SU-DHL-6 (cell line): ENCODE results near the gene SYT7.

Source experiments
- H2AFZ ChIP-seq: fragments of 200-600 bp; sonication (generic); 2 replicates; pipeline ENCODE4 v1.6.1; 2014; ENCODE audit warnings: low read depth, mild to moderate bottlenecking, moderate library complexity, mixed read lengths, antibody characterized with exemption, low read length; ENCODE audit not compliant: severe bottlenecking
- H3F3A ChIP-seq: fragments of 200-600 bp; shearing (Covaris generic); 2 replicates; pipeline ENCODE4 v1.6.0; 2016; ENCODE audit warnings: antibody characterized with exemption, mild to moderate bottlenecking; ENCODE audit not compliant: insufficient read depth
- H3K27ac ChIP-seq: fragments of 200-600 bp; sonication (generic); 2 replicates; pipeline ENCODE4 v1.5.1; 2016; ENCODE audit warnings: low read depth, mild to moderate bottlenecking, low read length, moderate library complexity, mixed read lengths
- H3K27me3 ChIP-seq: fragments of 200-600 bp; sonication (generic), shearing (Covaris generic); 2 replicates; pipeline ENCODE4 v1.6.0; 2014; ENCODE audit warnings: mild to moderate bottlenecking, low read length
- H3K36me3 ChIP-seq: fragments of 200-600 bp; sonication (generic); 2 replicates; pipeline ENCODE4 v1.6.1; 2014; ENCODE audit warnings: mild to moderate bottlenecking, low read length, mixed read lengths
- H3K4me2 ChIP-seq: fragments of 300-600, 200-600 bp; shearing (Covaris generic), sonication (generic); 2 replicates; pipeline ENCODE4 v1.6.0; 2014; ENCODE audit warnings: low read length, low read depth, mild to moderate bottlenecking; ENCODE audit not compliant: poor library complexity, severe bottlenecking
- H3K4me3 ChIP-seq: fragments of 200-600 bp; sonication (generic); 2 replicates; pipeline ENCODE4 v1.5.1; 2014; ENCODE audit warnings: antibody characterized with exemption, low read length, mild to moderate bottlenecking, mixed read lengths; ENCODE audit not compliant: insufficient read depth, poor library complexity, severe bottlenecking
- H3K79me2 ChIP-seq: fragments of 200-600 bp; sonication (generic); 2 replicates; pipeline ENCODE4 v1.6.1; 2014; ENCODE audit warnings: mild to moderate bottlenecking, low read length, moderate library complexity; ENCODE audit not compliant: insufficient read depth
- H3K9ac ChIP-seq: fragments of 200-600 bp; sonication (generic); 2 replicates; pipeline ENCODE4 v1.7.0; 2014; ENCODE audit warnings: mild to moderate bottlenecking, low read length
- H3K9me2 ChIP-seq: fragments of 200-600 bp; sonication (generic); replicated peaks from 2 replicates; pipeline ENCODE4 v1.6.1; 2014; ENCODE audit warnings: low read length; ENCODE audit not compliant: insufficient read depth
- H3K9me3 ChIP-seq: fragments of 200-600 bp; sonication (generic); 2 replicates; pipeline ENCODE4 v1.6.1; 2014; ENCODE audit warnings: low read length, mixed read lengths; ENCODE audit not compliant: insufficient read depth
- H4K20me1 ChIP-seq: fragments of 200-600 bp; sonication (generic); 2 replicates; pipeline ENCODE4 v1.6.1; 2014; ENCODE audit warnings: low read depth, mild to moderate bottlenecking, antibody characterized with exemption, low read length, moderate library complexity, mixed read lengths
- CTCF ChIP-seq: fragments of 200-600 bp; sonication (generic); IDR thresholded peaks from one replicate; pipeline ENCODE4 v1.5.1; 2017; ENCODE audit warnings: antibody characterized with exemption, mild to moderate bottlenecking, low read length, moderate library complexity; ENCODE audit not compliant: insufficient read depth, poor library complexity, severe bottlenecking
- EZH2phosphoT487 ChIP-seq: fragments of 200-600 bp; sonication (generic), shearing (Covaris generic); conservative IDR thresholded peaks from 2 replicates; pipeline ENCODE4 v1.6.1; 2018; ENCODE audit warnings: mild to moderate bottlenecking, antibody characterized with exemption, low read length, moderate library complexity, mixed read lengths

Gene SYT7

GRCh38 chr11:61601512-61601911 is 20.6 kb upstream of the SYT7 start:
- Histone ChIP-seq H3K4me2 (no peak overlapping the region), H3K4me3 (no peak overlapping the region), H3K9ac (no peak overlapping the region), H3F3A (no peaks in the 10 kb centered on the region), H3K9me2 (no peaks in the 10 kb centered on the region), H3K27ac (no peak overlapping the region), H3K79me2 (no peaks in the 10 kb centered on the region), H3K36me3 (no peaks in the 10 kb centered on the region), H4K20me1 (no peaks in the 10 kb centered on the region), H2AFZ (no peak overlapping the region), H3K27me3 (no peaks in the 10 kb centered on the region), H3K9me3 (no peaks in the 10 kb centered on the region)
- TF ChIP-seq EZH2phosphoT487 (no peak), CTCF (no peak)

DNA sequence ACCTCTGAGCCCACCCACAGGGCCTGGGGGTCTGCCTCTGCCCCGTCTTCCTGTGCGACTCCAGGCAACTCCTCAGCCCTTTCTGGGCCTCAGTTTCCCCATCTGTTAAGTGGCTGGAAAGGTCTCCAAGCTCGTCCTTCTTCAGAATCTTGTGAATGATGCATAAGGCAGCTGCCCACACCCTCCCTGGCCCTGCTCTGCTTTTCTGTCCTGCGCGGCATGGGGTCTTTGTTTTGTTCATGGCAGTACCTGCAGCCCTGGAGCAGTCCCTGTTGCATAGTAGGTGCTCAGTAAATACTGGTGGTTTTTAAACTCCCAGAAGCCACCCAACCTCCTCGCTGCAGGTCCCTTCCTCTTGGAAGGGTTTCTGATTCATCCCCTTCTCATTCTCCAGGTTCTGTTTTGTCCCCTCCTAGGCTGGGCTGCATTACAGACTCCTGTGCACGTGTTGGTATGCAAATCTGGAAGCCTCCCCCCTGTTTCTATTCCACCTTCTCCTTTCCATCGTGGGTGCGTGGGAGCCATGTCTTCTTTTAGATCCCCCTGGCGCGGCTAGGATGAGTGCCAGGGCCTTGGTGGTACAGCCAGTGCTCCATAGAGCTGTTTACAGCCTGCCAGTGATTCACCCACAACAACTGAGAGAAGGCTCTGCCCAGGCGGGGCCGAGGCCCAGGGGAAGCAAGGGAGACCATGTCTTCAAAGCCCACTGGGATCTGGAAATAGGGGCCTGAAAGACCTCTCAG is 19.3 kb upstream of the SYT7 start:
- Histone ChIP-seq H3K27me3 (no peaks in the 10 kb centered on the region), H4K20me1 (no peaks in the 10 kb centered on the region), H3K4me2 (no peak overlapping the region), H3K9ac (no peak overlapping the region), H3K79me2 (no peaks in the 10 kb centered on the region), H2AFZ (no peak overlapping the region), H3K27ac (no peak overlapping the region), H3K4me3 (no peak overlapping the region), H3F3A (no peaks in the 10 kb centered on the region), H3K9me3 (no peaks in the 10 kb centered on the region), H3K36me3 (no peaks in the 10 kb centered on the region), H3K9me2 (no peaks in the 10 kb centered on the region)
- no peak for TF ChIP-seq EZH2phosphoT487
- no peak for TF ChIP-seq CTCF

DNA sequence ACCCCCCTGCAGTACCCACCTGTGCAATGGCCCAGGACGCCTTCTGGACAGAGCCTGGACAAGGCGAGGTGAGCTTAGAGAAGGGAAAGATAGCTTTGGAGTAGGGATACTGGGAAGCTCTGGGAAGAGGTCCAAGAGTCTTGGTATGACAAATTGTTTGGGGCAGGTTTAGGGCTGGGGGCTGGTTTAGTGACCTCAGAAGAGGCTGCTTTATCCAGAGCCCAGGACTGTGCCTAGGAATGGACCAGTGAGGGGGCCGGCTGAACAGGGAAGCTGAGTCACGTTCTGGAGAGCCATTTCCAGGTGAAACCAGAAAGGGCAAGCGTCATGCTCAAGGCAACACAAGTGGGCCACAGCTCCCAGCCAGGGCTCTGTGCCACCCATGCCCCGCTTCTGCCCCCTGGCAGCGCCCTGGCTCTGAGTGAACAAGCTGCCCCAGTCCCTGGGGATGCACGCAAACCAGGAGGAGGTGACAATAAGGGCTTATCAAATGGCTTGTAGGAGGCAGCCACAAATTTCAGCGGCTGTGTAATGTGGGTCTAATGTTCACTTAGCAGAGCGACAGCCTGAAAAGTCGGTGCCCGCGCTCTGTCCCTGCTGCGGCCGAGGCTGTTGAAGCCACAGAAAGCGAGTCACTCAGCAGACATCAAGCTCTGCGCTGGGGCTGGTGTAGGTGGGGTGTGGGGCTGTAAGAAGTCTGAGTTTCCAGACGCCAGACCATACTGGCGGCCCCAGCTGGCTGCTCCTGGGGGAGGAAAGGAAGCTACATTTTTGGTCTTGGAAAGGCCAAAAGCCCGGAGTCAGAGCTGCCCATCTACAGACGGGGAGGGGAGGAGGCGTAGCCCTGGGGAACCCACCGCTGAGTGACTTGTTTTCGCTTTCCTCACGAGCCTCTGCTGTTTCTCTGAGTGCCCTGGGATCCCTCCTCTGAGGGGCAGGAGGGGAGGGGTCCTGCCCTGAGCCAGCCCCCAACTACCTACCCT is 18.3 kb upstream of the SYT7 start:
- Histone ChIP-seq H3K9me2 (no peaks in the 10 kb centered on the region), H3K27ac (no peak overlapping the region), H3K9ac (no peak overlapping the region), H3K4me2 (no peak overlapping the region), H3K36me3 (no peaks in the 10 kb centered on the region), H3F3A (no peaks in the 10 kb centered on the region), H2AFZ (no peak overlapping the region), H4K20me1 (no peaks in the 10 kb centered on the region), H3K27me3 (no peaks in the 10 kb centered on the region), H3K79me2 (no peaks in the 10 kb centered on the region), H3K9me3 (no peaks in the 10 kb centered on the region), H3K4me3 (no peak overlapping the region)
- TF ChIP-seq CTCF (no peak), EZH2phosphoT487 (no peak)
